ENCODE data around the gene PPFIBP1. TPM values are rescaled to one million over a fixed set of nuclear protein-coding genes. Genes with fewer than 3 reads are reported as not detected.
"Not testable (repeated sequence)": the region's sequence is repeated elsewhere in the genome, so short reads cannot be mapped to it uniquely, and the experiment has no call there.

Gene PPFIBP1
- total RNA-seq, 1 donor from 2014 or later, result 102 TPM

- H3K4me1 Mint-ChIP-seq, result peaks cover 32% of the 10 kb centered on the region
- no peaks in the 10 kb centered on the region for H3K27me3 Mint-ChIP-seq (ENCODE audit: low read depth)
- H3K27ac Mint-ChIP-seq, result no peak overlapping the region
- TF ChIP-seq CTCF (IDR thresholded peaks at IDR 0.05; ENCODE audit: unreplicated experiment), result no peak
- H3K4me3 Mint-ChIP-seq, result no peak overlapping the region
- no peak for DNase-seq (ENCODE audit: low spot score in 2 of 2, unreplicated experiment in 2 of 2)
- peaks cover 28% of the 10 kb centered on the region for H3K36me3 Mint-ChIP-seq
- H3K9me3 Mint-ChIP-seq, result no peaks in the 10 kb centered on the region
Observed at GRCh38 chr12:27583057-27583797, 59.2 kb downstream of the PPFIBP1 start.

- H3K36me3 Mint-ChIP-seq, result peaks cover 22% of the 10 kb centered on the region
- DNase-seq (ENCODE audit: low spot score in 2 of 2, unreplicated experiment in 2 of 2), result no peak
- peaks cover 39% of the 10 kb centered on the region for H3K4me1 Mint-ChIP-seq
- no peaks in the 10 kb centered on the region for H3K9me3 Mint-ChIP-seq
- no peak for TF ChIP-seq CTCF (IDR thresholded peaks at IDR 0.05; ENCODE audit: unreplicated experiment)
- no peak overlapping the region for H3K4me3 Mint-ChIP-seq
- H3K27ac Mint-ChIP-seq, result no peak overlapping the region
- H3K27me3 Mint-ChIP-seq (ENCODE audit: low read depth), result no peaks in the 10 kb centered on the region
Observed at GRCh38 chr12:27583981-27584380, 60.0 kb downstream of the PPFIBP1 start.

- DNase-seq (ENCODE audit: low spot score in 2 of 2, unreplicated experiment in 2 of 2), result no peak
- Mint-ChIP-seq H3K27ac (peak overlapping the region; percentile 53), H3K4me3 (no peak overlapping the region), H3K9me3 (no peaks in the 10 kb centered on the region), H3K4me1 (peaks cover 53% of the 10 kb centered on the region), H3K36me3 (peaks cover 12% of the 10 kb centered on the region), H3K27me3 (ENCODE audit: low read depth) (no peaks in the 10 kb centered on the region)
- no peak for TF ChIP-seq CTCF (IDR thresholded peaks at IDR 0.05; ENCODE audit: unreplicated experiment)
Observed at GRCh38 chr12:27585739-27586265, 61.8 kb downstream of the PPFIBP1 start.

- H3K27me3 Mint-ChIP-seq (ENCODE audit: low read depth); DNase-seq (ENCODE audit: low spot score in 2 of 2, unreplicated experiment in 2 of 2); H3K4me3 Mint-ChIP-seq; H3K9me3 Mint-ChIP-seq: not testable (repeated sequence)
- peak overlapping the region; percentile 75 for H3K27ac Mint-ChIP-seq
- H3K4me1 Mint-ChIP-seq, result peaks cover 55% of the 10 kb centered on the region
- peaks cover 12% of the 10 kb centered on the region for H3K36me3 Mint-ChIP-seq
Observed at GRCh38 chr12:27588075-27588730, 64.2 kb downstream of the PPFIBP1 start.

- no peak overlapping the region for H3K4me3 Mint-ChIP-seq
- H3K9me3 Mint-ChIP-seq, result no peaks in the 10 kb centered on the region
- peak overlapping the region; percentile 75 for H3K27ac Mint-ChIP-seq
- DNase-seq (ENCODE audit: low spot score in 2 of 2, unreplicated experiment in 2 of 2), result no peak
- no peak for TF ChIP-seq CTCF (IDR thresholded peaks at IDR 0.05; ENCODE audit: unreplicated experiment)
- peaks cover 7% of the 10 kb centered on the region for H3K36me3 Mint-ChIP-seq
- H3K27me3 Mint-ChIP-seq (ENCODE audit: low read depth), result no peaks in the 10 kb centered on the region
- peaks cover 59% of the 10 kb centered on the region for H3K4me1 Mint-ChIP-seq
Observed at GRCh38 chr12:27588776-27589175, 64.8 kb downstream of the PPFIBP1 start.

GRCh38 chr12:27589419-27589818, 65.4 kb downstream of the PPFIBP1 start:
- no peak for DNase-seq (ENCODE audit: low spot score in 2 of 2, unreplicated experiment in 2 of 2)
- Mint-ChIP-seq H3K36me3 (peaks cover 2% of the 10 kb centered on the region), H3K4me3 (no peak overlapping the region), H3K4me1 (peaks cover 60% of the 10 kb centered on the region), H3K9me3 (no peaks in the 10 kb centered on the region), H3K27ac (peak overlapping the region; percentile 75), H3K27me3 (ENCODE audit: low read depth) (no peaks in the 10 kb centered on the region)
- TF ChIP-seq CTCF (IDR thresholded peaks at IDR 0.05; ENCODE audit: unreplicated experiment), result no peak

GRCh38 chr12:27591698-27592097, 67.7 kb downstream of the PPFIBP1 start:
- H3K36me3 Mint-ChIP-seq; H3K4me3 Mint-ChIP-seq; H3K27me3 Mint-ChIP-seq (ENCODE audit: low read depth); DNase-seq (ENCODE audit: low spot score in 2 of 2, unreplicated experiment in 2 of 2); H3K9me3 Mint-ChIP-seq; H3K27ac Mint-ChIP-seq: not testable (repeated sequence)
- H3K4me1 Mint-ChIP-seq, result peaks cover 57% of the 10 kb centered on the region
